ENCODE data around the gene NETO2.
A peak's percentile ranks its signal among the peaks of the same experiment; 100 is the strongest.
"Not testable (repeated sequence)": the region's sequence is repeated elsewhere in the genome, so short reads cannot be mapped to it uniquely, and the experiment has no call there.

The NETO2 gene

DNA sequence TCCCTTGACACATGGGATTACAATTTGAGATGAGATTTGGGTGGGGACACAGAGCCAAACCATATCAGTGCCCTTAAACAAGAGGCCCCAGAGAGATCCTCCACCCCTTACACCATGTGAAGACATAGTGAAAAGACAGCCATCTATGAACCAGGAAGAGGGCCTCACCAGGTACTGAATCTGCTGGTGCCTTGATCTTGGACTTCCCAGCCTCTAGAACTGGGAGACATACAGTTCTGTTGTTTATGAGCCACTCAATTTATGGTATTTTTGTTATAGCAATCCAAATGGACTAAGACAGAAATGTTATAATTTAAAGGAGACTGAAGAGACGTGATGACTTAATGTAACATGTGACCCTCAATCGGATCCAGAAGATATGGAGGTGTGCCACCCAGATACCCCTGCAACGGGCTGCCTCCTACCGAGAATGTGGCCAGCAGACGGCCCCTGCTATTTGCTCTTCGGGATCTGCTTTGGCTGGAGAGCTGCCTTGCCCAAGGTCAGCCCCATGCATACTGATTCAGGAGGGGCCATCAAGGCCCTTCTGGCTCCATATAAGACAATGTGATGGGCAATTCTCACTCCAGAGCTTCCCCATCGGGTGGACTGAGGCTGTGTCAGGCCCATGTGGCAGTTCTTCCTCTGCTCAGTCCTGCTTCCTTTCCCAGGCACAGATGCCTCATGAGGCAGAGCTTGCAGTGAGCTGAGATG lies 80.6 kb downstream of the NETO2 start:
- DNase-seq = no peak

DNA sequence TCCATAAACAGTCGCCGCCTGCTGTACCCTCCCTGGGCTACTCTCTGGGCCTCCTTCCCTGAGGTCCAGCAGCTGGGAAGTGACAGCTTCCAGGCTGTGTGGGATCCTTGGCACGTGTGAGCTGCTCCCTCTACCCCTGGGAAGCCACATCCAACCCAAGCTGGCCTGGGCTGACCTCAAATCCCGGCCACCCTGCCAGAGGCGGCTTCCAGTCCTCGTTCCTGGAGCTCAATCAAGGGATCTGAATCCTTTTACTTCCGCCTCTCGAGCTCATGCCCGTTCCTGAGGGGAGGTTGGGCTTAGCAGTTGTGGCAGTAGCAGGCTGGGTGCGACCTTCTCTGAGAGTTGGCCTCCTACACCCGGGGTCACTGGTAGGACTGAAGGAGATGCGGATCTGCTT lies 82.5 kb downstream of the NETO2 start:
- DNase-seq = no peak

DNA sequence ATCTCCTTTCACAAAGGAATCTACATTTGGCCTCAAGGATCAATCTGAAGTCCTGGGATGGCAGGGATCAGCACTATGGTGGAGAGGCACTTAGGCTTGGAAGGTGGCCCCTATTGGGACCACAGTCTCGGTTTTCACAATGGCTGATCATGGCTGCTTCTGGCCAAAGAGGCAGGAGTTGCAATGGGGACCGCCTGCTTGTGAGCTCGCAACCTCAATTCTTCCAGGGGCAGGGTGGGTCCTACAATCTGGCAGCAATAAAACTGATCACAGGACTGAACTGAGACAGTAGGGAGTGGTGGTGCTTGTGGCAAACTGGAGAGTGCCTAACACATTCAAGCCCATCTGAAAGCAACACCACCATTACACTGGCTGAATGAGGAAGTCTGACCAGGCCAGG lies 83.1 kb downstream of the NETO2 start:
- no peak for DNase-seq

DNA sequence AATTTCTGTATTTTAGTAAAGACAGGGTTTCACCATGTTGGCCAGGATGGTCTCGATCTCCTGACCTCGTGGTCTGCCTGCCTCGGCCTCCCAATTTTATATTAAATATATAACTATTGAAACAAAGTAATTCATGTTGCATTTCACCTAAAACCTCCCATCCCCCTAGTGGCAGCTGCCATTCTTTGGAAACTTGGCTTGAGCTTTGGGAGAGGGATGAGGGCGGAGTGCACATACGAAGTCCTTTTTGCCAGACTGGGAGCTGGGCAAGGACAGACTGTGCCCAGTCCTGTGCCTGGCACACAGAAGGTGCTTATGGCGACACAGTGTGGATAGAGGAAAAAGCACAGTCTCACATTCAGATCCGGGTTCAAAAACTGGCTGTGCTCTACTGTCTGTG lies 83.8 kb downstream of the NETO2 start:
- no peak for DNase-seq

DNA sequence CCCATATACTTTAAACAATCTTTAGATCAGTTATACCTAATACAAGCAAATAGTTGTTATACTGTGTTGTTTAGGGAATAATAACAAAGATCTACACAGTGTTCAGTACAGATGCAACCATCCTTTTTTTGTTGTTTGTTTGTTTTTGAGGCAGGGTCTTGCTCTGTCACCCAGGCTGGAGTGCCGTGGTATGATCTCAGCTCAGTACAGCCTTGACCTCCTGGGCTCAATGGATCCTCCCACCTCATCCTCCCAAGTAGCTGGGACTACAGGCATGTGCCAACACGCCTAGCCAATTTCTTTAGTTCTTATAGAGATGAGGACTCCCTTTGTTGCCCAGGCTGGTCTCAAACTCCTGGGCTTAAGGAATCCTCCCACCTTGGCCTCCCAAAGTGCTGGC lies 84.6 kb downstream of the NETO2 start:
- not testable (repeated sequence) for DNase-seq

DNA sequence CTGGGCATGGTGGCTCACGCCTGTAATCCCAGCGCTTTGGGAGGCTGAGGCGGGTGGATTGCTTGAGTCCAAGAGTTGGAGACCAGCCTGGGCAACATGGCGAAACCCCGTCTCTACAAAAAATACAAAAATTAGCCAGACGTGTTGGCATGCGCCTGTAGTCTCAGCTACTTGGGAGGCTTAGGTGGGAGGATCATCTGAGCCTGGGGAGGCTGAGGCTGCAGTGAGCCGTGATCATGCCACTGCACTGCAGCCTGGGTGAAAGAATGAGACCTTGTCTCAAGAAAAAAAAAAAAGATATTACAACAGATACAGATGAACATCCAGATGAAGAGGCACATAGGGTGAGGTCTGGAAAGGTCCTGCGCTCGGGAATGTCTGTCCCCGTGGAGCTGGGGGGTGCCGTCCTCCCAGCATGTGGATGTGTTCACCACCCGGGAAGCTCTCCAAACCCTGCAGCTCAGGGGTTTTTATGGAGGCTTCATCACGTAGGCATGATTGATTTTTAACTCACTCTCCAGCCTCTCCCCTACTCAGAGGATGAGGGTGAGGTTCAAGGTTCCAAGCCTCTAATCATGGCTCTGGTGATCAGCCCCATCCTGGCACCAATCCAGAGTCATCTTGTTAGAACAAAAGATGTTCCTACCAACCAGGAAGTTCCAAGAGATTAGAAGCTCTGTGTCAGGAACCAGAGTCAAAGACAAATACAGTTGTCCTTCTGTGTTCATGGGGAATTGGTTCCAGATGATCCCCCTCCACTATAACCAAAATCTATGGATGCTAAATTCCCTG lies 85.3 kb downstream of the NETO2 start:
- DNase-seq = no peak

DNA sequence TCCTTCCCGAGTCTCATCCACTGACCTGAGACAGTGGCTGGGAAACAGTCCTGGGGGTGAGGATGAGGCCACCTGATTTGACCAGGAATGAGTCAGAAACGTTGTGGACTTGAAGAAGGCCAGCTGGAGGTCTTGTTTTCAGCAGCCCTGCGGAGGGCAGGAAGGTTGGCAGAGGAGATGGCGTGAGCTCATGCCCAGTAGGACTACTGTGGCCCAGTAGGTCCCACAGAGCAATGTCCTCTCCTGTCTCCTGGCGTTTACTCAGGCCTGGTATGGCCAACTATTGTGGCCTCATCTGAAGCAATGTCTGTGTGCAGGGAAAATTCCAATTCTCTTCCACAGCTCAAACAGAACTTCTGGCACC lies 86.1 kb downstream of the NETO2 start:
- no peak for DNase-seq

DNA sequence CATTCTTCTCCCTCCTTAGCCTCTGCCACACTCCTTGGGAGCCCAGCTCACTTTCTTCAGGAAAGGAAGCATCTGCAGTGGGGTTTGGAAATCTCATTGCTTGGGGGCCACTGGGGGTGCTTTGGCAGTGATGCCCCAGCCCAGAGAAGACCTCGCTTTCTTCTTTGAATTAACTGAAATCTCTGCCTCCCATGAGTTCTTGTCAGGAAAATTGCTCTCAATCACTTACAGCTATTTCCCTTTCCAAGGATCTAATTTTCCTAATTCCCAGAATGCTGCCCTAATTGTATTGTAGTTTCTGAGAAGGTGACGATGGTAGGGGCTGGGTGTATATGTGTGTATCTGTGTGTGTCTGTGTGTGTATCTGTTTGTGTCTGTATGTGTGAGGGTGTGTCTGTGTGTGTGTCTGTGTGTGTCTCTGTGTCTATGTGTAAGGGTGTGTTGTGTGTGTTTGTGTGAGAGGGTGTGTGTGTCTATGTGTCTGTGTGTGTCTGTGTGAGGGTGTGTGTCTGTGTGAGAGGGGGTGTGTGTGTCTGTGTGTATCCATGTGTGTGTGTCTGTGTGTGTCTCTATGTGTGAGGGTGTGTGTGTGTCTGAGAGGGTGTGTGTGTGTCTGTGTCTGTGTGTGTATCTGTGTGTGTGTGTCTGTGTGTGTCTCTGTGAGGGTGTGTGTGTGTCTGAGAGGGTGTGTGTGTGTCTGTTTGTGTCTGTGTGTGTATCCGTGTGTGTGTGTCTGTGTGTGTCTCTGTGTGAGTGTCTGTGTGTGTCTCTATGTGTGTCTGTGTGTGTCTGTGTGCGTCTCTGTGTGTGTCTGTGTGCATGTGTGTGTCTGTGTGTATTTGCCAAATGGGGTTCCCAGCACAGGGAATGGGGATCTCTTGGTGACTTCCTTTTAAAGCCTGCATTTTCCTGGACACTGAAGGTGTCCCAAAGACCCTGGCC lies 86.8 kb downstream of the NETO2 start:
- no peak for DNase-seq

DNA sequence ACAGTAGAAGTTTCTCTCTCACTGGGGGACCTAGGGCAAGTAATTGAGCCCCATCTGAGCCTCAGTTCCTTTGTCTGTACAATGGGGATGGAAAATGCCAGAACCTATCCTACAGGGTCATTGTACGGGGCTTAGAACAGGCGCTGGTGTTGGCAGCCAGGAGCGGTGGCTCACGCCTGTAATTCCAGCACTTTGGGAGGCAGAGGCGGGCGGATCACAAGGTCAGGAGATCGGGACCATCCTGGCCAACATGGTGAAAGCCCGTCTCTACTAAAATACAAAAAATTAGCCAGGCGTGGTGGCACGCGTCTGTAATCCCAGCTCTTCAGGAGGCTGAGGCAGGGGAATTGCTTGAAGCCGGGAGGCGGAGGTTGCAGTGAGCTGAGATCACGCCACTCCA lies 87.7 kb downstream of the NETO2 start:
- DNase-seq = not testable (repeated sequence)

DNA sequence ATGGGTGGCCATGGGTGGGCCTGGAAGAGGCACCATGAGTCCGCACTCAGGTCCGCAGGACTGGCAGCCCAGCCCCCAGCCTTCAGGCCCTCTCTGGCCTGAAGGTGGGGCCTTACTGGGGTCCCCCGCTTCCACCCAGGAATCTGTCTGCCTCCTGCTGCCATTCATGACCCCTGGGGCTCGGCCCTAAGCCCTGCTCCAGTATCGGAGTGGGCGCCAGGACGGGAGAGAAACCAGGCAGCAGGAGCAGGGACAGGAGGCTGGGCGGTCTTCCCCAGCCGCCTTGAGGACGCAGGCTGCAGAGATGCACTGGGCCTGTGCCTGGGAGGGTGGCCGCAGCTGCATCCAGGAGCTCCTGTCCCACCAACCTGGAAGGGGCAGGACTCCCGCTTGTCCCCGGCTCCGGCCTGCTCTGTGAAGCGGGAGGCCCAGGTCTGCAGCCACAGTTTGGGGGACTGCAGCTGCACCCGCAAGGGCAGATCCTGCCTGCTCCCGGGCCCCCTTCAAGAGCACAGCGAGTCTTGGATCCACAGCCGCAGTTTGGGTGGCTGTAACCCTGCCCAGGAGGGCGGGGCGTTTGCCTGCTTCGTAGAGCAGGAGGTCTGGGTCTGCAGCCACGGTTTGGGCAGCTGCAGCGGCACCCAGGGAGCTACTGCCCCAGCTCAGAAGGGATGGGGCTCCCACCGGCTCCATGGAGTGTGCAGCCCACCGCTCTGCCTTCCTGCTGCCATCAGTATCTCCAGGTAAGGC lies 88.4 kb downstream of the NETO2 start:
- DNase-seq = no peak

DNA sequence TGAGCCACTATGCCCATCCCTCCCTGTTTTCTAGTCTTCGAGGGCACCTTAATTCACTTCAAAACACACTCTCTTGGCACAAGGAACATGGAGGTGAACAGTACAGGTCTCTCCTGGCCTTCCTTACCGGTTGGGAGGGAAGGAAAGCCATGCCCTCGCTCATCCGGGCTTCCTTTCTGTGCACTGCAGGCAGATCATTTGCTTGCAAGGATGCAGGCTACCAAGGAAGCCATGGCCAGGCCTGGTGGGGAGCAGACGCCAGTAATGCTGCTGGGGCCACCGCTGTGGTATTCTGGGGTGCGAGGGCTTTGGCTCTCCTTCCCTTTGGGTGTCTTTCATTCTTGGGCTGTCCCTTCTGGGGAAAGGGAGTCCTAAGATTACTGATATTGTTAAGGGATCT lies 89.4 kb downstream of the NETO2 start:
- no peak for DNase-seq

DNA sequence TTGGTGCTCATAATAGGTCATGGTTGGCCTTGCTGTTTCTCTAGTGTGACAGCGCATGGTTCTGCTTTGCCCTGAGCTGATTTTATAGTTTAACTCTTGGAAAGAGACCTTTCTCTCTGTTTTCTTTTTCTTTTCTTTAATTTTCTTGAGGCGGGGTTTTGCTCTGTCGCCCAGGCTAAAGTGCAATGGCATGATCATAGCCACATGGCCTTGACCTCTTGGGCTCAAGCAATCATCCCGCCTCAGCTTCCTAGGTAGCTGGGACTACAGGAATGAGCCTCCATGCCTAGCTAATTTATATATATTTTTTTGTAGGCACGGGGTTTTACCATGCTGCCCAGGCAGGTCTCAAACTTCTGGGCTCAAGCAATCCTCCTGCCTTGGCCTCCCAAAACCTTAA lies 89.8 kb downstream of the NETO2 start:
- DNase-seq = no peak

DNA sequence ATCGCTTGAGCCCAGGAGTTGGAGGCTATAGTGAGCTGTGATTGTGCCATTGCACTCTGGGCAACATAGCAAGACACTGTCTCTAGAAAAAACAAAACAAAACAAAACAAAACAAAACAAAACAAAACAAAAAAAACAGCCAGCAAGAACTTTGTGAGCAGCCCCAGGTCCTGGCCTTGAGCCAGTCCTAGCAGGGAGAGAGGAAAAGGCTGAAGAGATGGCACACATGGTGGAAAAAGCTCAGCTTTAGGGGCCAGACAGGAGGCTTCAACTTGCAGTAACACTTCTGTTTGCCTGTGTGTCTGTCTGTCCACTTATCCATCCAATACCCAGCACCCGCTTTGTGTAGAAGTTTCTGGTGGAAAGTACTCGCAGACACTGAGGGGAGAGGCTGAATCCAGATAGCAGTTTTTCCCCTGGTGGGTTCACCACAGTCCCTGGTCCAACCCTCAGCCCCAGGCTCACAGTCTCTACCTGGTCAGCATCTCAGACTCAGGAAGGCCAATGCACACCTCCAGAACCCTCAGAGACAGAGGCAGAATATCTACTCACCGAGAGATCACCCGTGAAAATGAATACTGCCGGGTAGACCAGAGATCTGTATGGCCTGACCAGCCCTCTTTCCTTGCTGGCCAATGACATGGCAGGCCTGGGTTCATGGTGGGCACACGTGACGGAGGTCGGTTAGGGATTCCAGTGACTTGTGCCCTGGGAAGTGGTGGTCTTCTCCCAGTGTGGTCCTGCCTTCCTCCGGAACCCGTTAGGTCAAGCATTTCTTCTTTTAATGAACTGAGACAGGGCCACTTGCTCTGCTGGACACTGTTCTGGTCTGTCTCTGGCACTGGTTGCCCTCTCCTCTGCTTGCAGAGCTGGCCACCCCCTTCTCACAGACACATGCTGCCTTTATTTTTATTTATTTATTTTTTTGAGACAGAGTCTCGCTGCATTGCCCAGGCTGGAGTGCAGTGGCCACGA lies 90.8 kb downstream of the NETO2 start:
- DNase-seq = no peak

DNA sequence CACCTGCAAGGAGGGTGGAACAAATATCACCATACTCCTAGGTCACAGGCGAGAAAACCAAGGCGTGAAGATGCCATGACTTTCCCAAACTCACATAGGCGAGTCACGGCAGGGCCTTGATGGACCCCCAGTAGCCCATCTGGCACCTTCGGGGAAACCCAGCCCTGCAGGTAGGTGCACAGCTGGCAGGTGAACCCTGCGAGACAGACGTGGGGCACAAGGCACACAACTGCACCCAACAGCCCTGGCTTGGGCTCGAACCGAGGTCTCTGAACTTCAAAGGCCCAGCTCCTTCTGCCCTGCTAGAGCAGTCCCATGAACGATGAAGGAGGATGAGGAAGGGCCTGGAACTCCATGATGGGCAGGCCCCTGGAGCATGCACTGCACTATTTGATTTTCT lies 92.7 kb downstream of the NETO2 start:
- no peak for DNase-seq

DNA sequence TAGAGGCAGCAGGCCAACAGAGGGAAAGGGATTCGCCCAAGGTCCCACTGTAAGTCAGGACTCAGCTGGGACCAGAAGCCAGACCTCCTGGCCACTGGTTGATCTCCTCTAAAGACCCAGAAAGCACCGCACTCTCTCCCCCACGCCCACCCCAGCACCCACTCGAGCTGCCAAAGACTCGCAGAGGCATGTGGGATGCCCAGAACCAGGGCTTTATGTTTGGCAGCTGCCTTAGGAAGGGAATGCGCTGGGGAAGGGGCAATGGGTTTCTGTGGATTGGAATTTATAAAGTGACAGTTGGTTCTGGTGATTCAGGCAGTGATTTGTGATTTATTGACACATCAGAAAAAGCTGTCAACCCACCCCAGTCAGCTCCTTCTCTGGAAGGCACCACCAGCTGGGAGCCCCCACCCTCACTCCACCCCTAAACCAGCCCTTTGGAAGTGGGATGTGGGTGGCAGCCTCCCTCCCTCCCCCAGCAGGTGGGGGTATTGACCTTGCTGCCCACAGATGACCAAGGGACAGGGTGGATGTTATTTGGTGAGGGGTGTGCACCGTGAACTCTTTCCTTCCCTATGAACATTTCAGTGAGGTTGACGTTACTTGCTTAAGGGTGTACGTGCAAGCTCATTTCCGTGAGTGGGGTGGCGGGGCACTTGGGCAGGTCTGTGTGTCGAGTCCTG lies 93.7 kb downstream of the NETO2 start:
- no peak for DNase-seq

DNA sequence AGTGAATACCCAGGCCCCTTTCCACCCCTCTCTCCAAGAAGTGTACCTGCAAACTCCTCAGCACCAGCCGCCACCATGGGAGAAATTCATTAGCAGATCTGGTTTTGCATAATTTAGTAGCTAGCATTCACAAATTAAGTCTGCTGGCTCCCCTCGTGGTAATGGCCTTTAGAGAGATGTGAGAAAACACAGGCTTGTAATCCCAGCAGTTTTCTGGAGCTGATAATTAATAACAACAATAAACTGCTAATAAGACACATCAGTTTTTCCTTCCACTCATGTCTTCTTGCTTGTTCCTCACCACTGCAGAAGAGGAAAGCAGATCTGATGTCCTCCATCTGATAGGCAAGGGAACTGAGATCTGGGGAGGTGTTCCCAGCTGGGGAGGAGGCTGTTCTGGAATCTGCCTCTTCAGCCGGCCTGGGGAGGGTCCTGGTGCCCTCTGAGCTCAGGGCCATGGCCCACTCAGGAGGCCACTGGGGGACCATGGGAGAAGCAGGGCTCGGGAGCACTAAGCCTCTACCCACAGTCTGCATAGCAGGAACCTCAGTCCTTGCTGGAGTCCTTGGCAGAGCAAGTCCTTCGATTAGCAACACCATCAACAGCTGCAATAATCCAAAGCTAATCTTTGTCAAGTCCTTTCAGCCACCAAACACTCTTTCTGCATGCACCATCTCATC lies 96.1 kb downstream of the NETO2 start:
- DNase-seq = no peak

DNA sequence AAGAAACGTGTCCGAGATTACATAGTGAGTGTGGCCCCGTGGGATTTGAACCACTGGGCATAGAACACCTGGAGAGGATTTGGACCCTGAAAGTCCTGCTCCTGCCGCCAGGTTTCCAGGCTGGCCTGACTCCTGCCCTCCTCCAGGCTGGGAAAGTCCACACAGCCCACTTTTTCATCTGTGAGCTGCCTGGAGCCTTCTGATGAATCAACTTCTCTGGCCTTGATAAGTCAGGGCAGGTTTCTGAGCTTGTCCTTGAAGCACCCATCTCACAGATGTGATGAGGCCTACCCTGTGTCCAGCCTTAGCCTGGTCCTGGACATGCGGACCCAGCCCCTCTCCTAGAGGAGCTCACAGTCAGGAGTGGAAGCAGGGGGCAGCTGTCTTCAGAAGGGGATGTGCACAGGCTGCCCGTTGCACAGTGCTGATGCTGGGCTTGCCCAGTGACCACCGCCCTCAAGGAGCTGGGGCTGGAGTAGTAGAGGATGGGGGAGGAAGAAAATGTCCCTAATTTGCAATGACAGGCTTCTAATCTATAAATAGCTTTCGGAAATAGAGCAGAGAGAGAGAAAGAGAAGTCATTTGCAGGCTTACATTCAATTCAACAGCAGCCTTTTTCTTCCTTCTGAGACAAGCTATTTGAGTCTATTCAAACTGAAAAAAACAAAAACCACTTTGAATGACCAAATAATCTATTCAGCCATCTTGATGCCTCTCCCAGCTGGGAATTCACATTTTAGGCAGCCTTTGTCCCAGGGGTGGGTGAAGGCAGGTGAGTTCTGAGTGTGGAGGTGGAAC lies 96.8 kb downstream of the NETO2 start:
- no peak for DNase-seq

DNA sequence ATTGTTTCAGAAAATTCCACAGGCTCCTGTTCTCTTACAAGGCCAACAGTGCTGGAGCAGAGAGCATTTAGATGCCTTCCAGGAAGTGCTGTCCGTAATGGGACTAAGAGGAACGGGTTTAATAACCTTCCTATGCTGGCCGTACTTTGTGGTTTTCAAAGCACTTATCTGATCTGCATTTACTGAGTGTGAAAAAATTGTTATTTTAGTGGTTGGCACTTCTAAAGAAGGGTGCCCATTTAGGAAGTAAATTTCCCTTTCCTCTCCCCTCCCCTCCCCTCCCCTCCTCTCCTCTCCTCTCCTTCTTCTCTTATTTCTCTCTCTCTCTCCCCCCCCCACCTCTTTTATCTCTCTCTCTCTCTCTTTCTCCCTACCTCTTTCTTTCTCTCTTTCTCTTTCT lies 98.3 kb downstream of the NETO2 start:
- peak; percentile 5 for DNase-seq

DNA sequence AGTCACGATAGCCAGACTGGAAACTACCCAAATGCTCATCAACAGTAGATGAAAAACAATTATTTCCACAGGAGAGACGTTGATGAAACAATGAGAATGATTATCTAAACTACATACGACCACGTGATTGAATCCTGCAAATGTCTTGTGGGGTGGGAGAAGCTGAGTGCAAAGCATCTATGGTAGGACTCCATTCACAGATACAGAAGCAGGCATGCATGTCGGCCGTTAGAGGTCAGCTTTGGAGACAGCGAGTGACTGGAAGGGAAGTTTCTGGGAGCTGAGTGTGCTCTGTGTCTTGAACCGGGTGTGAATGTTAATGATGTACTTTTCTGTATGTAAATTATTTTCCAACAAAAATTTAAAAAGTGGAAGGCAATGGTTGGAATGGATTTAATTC lies 98.7 kb downstream of the NETO2 start:
- no peak for DNase-seq
